Measurements from ENCODE around the gene KCNK15.

KCNK15 gene

GRCh38 chr20:44792796-44793195 lies 47.1 kb downstream of the KCNK15 start:
- no peak for DNase-seq

- DNase-seq: no peak
These were observed 50.2 kb downstream of the KCNK15 start for GRCh38 chr20:44795836-44796235.

GRCh38 chr20:44796311-44796710 lies 50.6 kb downstream of the KCNK15 start:
- no peak for DNase-seq

DNA sequence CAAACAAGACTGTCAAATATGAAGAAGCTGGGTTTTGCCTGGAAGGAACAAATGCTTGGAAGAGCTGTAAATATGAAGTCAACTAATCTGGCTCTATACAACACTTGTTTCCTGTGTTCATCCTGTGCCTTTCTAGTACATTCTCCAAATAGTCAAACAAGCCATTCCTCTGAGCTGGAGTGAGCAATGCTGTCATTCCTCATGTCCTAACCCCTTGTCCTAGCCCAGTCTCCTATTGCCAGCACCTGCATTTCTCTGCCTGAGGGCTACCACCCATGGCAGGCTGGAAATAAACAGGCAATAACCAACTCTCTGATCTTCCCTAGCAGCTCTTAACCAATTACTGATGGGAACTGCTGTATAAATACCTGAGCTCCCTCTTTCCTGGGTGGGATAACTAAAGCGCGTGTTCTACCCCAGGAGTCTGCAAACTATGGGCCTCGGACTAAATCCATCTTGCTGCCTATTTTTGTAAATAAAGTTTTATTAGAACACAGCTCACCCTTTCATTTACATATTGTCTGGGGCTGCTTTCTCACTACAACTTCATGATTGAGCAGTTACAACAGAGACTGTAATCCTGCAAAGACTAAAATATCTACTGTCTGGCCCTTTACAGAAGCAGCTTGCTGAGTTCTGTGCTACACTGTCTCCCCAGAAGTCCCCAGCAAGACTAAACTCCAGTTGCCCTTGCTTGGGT lies 51.2 kb downstream of the KCNK15 start:
- no peak for DNase-seq

GRCh38 chr20:44799691-44800090 lies 54.0 kb downstream of the KCNK15 start:
- DNase-seq: no peak

- DNase-seq: no peak
These were observed 54.9 kb downstream of the KCNK15 start for GRCh38 chr20:44800391-44801046.
